Peyer's patch (tissue), 4 donors: ENCODE results near the gene PPARGC1A. TPM values are rescaled to one million over a fixed set of nuclear protein-coding genes. Genes with fewer than 3 reads are reported as not detected.

ENCODE experiments used
- DNase-seq, 3 donors: peaks; one replicate each; pipeline ENCODE4 v3.0.0-alpha.2; 2017 to 2019
- H3K27ac ChIP-seq, 4 donors: fragments of 200-600 bp; sonication (generic); one replicate each; pipeline ENCODE4 v1.5.1; 2016 to 2019
- H3K27me3 ChIP-seq, 2 donors: fragments of 200-600 bp; sonication (generic); one replicate each; pipeline ENCODE4 v1.5.1; 2019
- H3K36me3 ChIP-seq, 3 donors: fragments of 200-600 bp; sonication (generic); one replicate each; pipeline ENCODE4 v1.5.1; 2016 to 2019
- H3K4me1 ChIP-seq, 4 donors: fragments of 200-600 bp; sonication (generic); one replicate each; pipeline ENCODE4 v1.5.1; 2016 to 2019
- H3K4me3 ChIP-seq, 4 donors: fragments of 200-600 bp; sonication (generic); 1 replicate in 3 of 4; 2 replicates in 1 of 4; pipeline ENCODE4 v1.5.1; 2016 to 2019; ENCODE audit warnings: mild to moderate bottlenecking in 1 of 4
- H3K9me3 ChIP-seq, 4 donors: fragments of 200-600 bp; sonication (generic); one replicate each; pipeline ENCODE4 v1.5.1; 2016 to 2019; ENCODE audit warnings: mild to moderate bottlenecking in 1 of 4
- CTCF ChIP-seq, 6 experiments: fragments of 450-650 bp in 4 of 6; fragments of 200-600 bp in 2 of 6; sonication (generic) in 1 of 6; IDR thresholded peaks; one replicate each; pipeline ENCODE4 v1.5.1; 2017 to 2019; ENCODE audit warnings: antibody characterized with exemption in 6 of 6, mild to moderate bottlenecking in 3 of 6, moderate library complexity in 1 of 6
- POLR2A ChIP-seq, 2 donors: fragments of 450-650 bp; IDR thresholded peaks; one replicate each; pipeline ENCODE4 v1.5.1; 2017; ENCODE audit warnings: antibody characterized with exemption in 2 of 2, mild to moderate bottlenecking in 2 of 2, moderate library complexity in 2 of 2
- total RNA-seq, 4 donors: library from RNA; depleted of rRNA; stranded (reverse); fragments of >200 nt; gene quantifications; one replicate each; pipeline ENCODE4 v1.1.0, GENCODE V29; 2016

PPARGC1A gene
- total RNA-seq, 4 donors from 2014 or later: 53.6 to 106 (median 66.0) TPM

GRCh38 chr4:23899565-23899964, 9.7 kb upstream of the PPARGC1A start:
- no peak overlapping the region for H3K27ac ChIP-seq
- no peak for TF ChIP-seq POLR2A (IDR thresholded peaks at IDR 0.05)
- no peak for TF ChIP-seq CTCF (IDR thresholded peaks at IDR 0.05)
- H3K4me1 ChIP-seq: no peaks in the 10 kb centered on the region
- no peaks in the 10 kb centered on the region for H3K36me3 ChIP-seq
- no peaks in the 10 kb centered on the region for H3K9me3 ChIP-seq
- no peaks in the 10 kb centered on the region for H3K27me3 ChIP-seq
- no peak for DNase-seq
- no peak overlapping the region for H3K4me3 ChIP-seq

- H3K4me3 ChIP-seq: no peak overlapping the region
- no peak for DNase-seq
- no peak for TF ChIP-seq CTCF (IDR thresholded peaks at IDR 0.05)
- no peak for TF ChIP-seq POLR2A (IDR thresholded peaks at IDR 0.05)
- H3K27ac ChIP-seq: no peak overlapping the region
- no peaks in the 10 kb centered on the region for H3K9me3 ChIP-seq
- H3K36me3 ChIP-seq: no peaks in the 10 kb centered on the region
- H3K4me1 ChIP-seq: no peaks in the 10 kb centered on the region
- no peaks in the 10 kb centered on the region for H3K27me3 ChIP-seq
Measured at GRCh38 chr4:23897564-23898109, 7.8 kb upstream of the PPARGC1A start.

GRCh38 chr4:23894021-23894420, 4.2 kb upstream of the PPARGC1A start:
- Histone ChIP-seq H3K27me3 (no peaks in the 10 kb centered on the region), H3K4me1 (no peaks in the 10 kb centered on the region)
- no peak for TF ChIP-seq POLR2A (IDR thresholded peaks at IDR 0.05)
- TF ChIP-seq CTCF (IDR thresholded peaks at IDR 0.05): no peak

GRCh38 chr4:23891064-23891421, 1.2 kb upstream of the PPARGC1A start:
- H3K4me3 ChIP-seq: peak overlapping the region in 2 of 4 donors; percentile 5 to 61
- TF ChIP-seq POLR2A (IDR thresholded peaks at IDR 0.05) (no peak), CTCF (IDR thresholded peaks at IDR 0.05) (no peak)
- H3K27me3 ChIP-seq: no peaks in the 10 kb centered on the region
- no peak for DNase-seq
- no peaks in the 10 kb centered on the region for H3K9me3 ChIP-seq
- peak overlapping the region in 1 of 4 donors; percentile 78 for H3K27ac ChIP-seq
- peaks cover 0 to 4% (median 0%) of the 10 kb centered on the region in 4 donors for H3K4me1 ChIP-seq
- no peaks in the 10 kb centered on the region for H3K36me3 ChIP-seq

More at GRCh38 chr4:23894021-23894420, 4.2 kb upstream of the PPARGC1A start:
- no peak for DNase-seq
- no peaks in the 10 kb centered on the region for H3K36me3 ChIP-seq
- H3K4me3 ChIP-seq: no peak overlapping the region
- no peaks in the 10 kb centered on the region for H3K9me3 ChIP-seq
- no peak overlapping the region for H3K27ac ChIP-seq

- Histone ChIP-seq H3K27me3 (no peaks in the 10 kb centered on the region), H3K9me3 (no peaks in the 10 kb centered on the region), H3K36me3 (no peaks in the 10 kb centered on the region), H3K4me3 (peak overlapping the region in 3 of 4 donors; percentile 31 to 61 (median 59)), H3K27ac (peak overlapping the region in 2 of 4 donors; percentile 57 to 78), H3K4me1 (peaks cover 0 to 4% (median 0%) of the 10 kb centered on the region in 4 donors)
- TF ChIP-seq CTCF (IDR thresholded peaks at IDR 0.05): no peak
- TF ChIP-seq POLR2A (IDR thresholded peaks at IDR 0.05): no peak
- no peak for DNase-seq
Measured at GRCh38 chr4:23890369-23891063, 669 bp upstream of the PPARGC1A start.
